ENCODE data around the gene TXNDC17.
"Not testable (repeated sequence)": the region's sequence is repeated elsewhere in the genome, so short reads cannot be mapped to it uniquely, and the experiment has no call there.

TXNDC17 gene

DNA sequence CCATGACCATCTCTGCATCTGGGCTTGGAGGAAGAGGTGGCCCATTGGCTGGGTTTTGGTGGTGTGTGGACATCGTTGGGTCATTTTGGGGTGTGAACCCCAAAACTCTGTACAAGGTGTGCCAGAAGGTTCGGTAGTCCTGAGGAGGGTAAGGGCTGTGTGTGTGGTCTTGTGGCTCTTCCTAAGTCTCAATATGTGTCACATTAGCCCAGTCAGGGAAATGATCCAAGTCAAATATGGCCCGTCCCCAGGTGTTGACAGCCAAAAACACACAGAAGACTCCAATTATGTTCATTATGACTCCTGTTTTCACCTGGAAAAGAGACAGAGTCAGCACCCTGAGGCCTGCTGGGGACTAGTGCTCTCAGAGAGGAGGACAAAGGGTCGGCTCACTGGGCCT is 45.2 kb downstream of the TXNDC17 start:
- Histone ChIP-seq H3K4me1 (ENCODE audit: control extremely low read depth in 1 of 4, control insufficient read depth in 4 of 4, insufficient read depth in 4 of 4, low read length in 3 of 4) (no peaks in the 10 kb centered on the region), H3K36me3 (ENCODE audit: control insufficient read depth in 4 of 4, insufficient read depth in 4 of 4, low read length in 3 of 4) (no peaks in the 10 kb centered on the region), H3K27ac (ENCODE audit: insufficient read depth in 1 of 2, low read depth in 1 of 2, low read length in 2 of 2, poor library complexity in 1 of 2, severe bottlenecking in 2 of 2) (no peak overlapping the region), H3K4me3 (ENCODE audit: control insufficient read depth in 1 of 7, extremely low read depth in 1 of 7, insufficient read depth in 4 of 7, low read depth in 2 of 7, low read length in 6 of 7) (no peak overlapping the region), H3K27me3 (replicated peaks in 2 of 5; ENCODE audit: control insufficient read depth in 4 of 5, insufficient read depth in 5 of 5, low read length in 4 of 5) (peaks cover 0 to 26% (median 8%) of the 10 kb centered on the region in 5 experiments), H3K9me3 (ENCODE audit: control extremely low read depth in 1 of 5, control insufficient read depth in 4 of 5, insufficient read depth in 2 of 5, low read depth in 1 of 5, low read length in 4 of 5) (no peaks in the 10 kb centered on the region)
- ChIA-PET CTCF (no interaction called here), POLR2A (no interaction called here)
- DNase-seq = no peak
- WGBS (ENCODE audit: insufficient coverage) = 100% methylated on average over 4 of the region's 4 CpGs

DNA sequence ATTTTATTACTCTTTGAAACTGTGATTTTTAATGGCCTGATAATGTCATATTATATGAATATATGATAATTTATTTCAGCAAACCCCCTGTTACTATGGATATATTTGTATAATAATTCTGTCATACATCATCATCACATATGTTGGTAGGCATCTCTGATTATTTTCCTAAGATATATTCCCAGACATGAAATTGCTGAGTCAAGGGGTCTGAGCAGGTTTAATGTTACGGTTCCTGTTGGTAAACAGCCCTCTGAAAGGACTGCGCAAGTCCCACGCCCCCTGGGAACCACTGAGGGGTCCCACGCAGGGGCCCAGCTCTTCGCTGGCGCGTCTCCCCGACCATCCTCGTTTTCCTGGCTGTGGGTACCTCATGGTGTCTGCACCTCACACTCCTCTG is 48.1 kb downstream of the TXNDC17 start:
- POLR2A ChIA-PET = interaction anchor here (0.6 kb wide), 1 partner anchor 98 kb away, joined by 5 read pairs; no protein-coding TSS in a partner anchor
- H3K27me3 ChIP-seq (replicated peaks in 2 of 5; ENCODE audit: control insufficient read depth in 4 of 5, insufficient read depth in 5 of 5, low read length in 4 of 5) = peaks cover 0 to 13% (median 10%) of the 10 kb centered on the region in 5 experiments

DNA sequence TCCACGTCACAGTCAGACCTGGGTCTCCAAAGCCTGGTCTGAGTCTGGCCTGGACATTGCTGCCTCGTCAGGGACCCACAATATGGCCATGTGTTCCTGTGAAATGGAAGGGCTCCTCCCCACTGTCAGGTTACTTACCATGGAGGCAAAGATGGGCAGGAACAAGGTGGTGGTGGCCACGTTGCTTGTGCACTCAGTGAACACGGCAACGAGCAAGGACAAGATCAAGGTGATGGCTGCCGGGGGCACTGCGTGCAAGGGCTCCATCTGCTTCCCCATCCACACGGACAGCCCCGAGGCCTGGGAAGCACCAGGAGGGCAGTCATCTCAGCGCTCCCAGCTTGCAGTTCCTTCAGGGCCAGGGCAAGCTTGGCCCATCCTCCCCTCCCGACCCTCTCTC is 49.8 kb downstream of the TXNDC17 start:
- WGBS (ENCODE audit: insufficient coverage) = 91% methylated on average over 10 of the region's 11 CpGs
- ChIA-PET POLR2A (no interaction called here), CTCF (no interaction called here)
- peaks cover 0 to 15% (median 7%) of the 10 kb centered on the region in 5 experiments for H3K27me3 ChIP-seq (replicated peaks in 2 of 5; ENCODE audit: control insufficient read depth in 4 of 5, insufficient read depth in 5 of 5, low read length in 4 of 5)
- H3K9me3 ChIP-seq (ENCODE audit: control extremely low read depth in 1 of 5, control insufficient read depth in 4 of 5, insufficient read depth in 2 of 5, low read depth in 1 of 5, low read length in 4 of 5) = no peaks in the 10 kb centered on the region
- no peak overlapping the region for H3K4me3 ChIP-seq (ENCODE audit: control insufficient read depth in 1 of 7, extremely low read depth in 1 of 7, insufficient read depth in 4 of 7, low read depth in 2 of 7, low read length in 6 of 7)
- no peaks in the 10 kb centered on the region for H3K36me3 ChIP-seq (ENCODE audit: control insufficient read depth in 4 of 4, insufficient read depth in 4 of 4, low read length in 3 of 4)
- no peak for DNase-seq
- H3K4me1 ChIP-seq (ENCODE audit: control extremely low read depth in 1 of 4, control insufficient read depth in 4 of 4, insufficient read depth in 4 of 4, low read length in 3 of 4) = no peaks in the 10 kb centered on the region
- H3K27ac ChIP-seq (ENCODE audit: insufficient read depth in 1 of 2, low read depth in 1 of 2, low read length in 2 of 2, poor library complexity in 1 of 2, severe bottlenecking in 2 of 2) = no peak overlapping the region

More for the DNA sequence above, 48.1 kb downstream of the TXNDC17 start:
- Histone ChIP-seq H3K4me1 (ENCODE audit: control extremely low read depth in 1 of 4, control insufficient read depth in 4 of 4, insufficient read depth in 4 of 4, low read length in 3 of 4) (no peaks in the 10 kb centered on the region), H3K4me3 (ENCODE audit: control insufficient read depth in 1 of 7, extremely low read depth in 1 of 7, insufficient read depth in 4 of 7, low read depth in 2 of 7, low read length in 6 of 7) (no peak overlapping the region), H3K9me3 (ENCODE audit: control extremely low read depth in 1 of 5, control insufficient read depth in 4 of 5, insufficient read depth in 2 of 5, low read depth in 1 of 5, low read length in 4 of 5) (no peaks in the 10 kb centered on the region), H3K27ac (ENCODE audit: insufficient read depth in 1 of 2, low read depth in 1 of 2, low read length in 2 of 2, poor library complexity in 1 of 2, severe bottlenecking in 2 of 2) (no peak overlapping the region), H3K36me3 (ENCODE audit: control insufficient read depth in 4 of 4, insufficient read depth in 4 of 4, low read length in 3 of 4) (no peaks in the 10 kb centered on the region)
- no peak for DNase-seq
- WGBS (ENCODE audit: insufficient coverage) = 100% methylated on average over 3 of the region's 9 CpGs
- CTCF ChIA-PET = no interaction called here

DNA sequence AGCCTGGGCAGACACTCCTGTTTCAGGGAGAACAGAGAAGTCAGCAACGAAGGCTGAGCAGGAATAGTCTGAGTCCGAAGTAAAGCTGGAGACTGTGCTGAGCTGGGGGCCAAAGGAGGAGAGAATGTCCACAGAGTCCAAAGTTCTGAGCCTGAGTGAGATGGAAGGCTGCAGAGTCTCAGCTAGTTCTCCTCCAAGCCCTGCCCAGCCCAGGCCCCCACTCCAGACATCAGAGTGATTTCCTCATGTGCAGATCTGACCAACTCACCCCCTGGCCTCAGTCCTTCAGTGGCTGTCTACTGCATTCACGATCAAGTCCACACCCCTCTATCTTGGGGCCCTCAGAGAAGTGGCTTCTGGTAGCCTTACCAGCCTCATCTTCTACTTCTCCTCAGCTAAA is 50.7 kb downstream of the TXNDC17 start:
- peaks cover 0 to 16% (median 5%) of the 10 kb centered on the region in 5 experiments for H3K27me3 ChIP-seq (replicated peaks in 2 of 5; ENCODE audit: control insufficient read depth in 4 of 5, insufficient read depth in 5 of 5, low read length in 4 of 5)
- WGBS (ENCODE audit: insufficient coverage) = 81% methylated on average over 3 of the region's 3 CpGs
- H3K9me3 ChIP-seq (ENCODE audit: control extremely low read depth in 1 of 5, control insufficient read depth in 4 of 5, insufficient read depth in 2 of 5, low read depth in 1 of 5, low read length in 4 of 5) = no peaks in the 10 kb centered on the region
- ChIA-PET POLR2A (interaction anchor here (0.6 kb wide), 1 partner anchor 37 kb away, joined by 3 read pairs; no protein-coding TSS in a partner anchor), CTCF (interaction anchor here (0.6 kb wide), 1 partner anchor 371 kb away, joined by 6 read pairs; no protein-coding TSS in a partner anchor)
- no peak overlapping the region for H3K27ac ChIP-seq (ENCODE audit: insufficient read depth in 1 of 2, low read depth in 1 of 2, low read length in 2 of 2, poor library complexity in 1 of 2, severe bottlenecking in 2 of 2)
- no peak overlapping the region for H3K4me3 ChIP-seq (ENCODE audit: control insufficient read depth in 1 of 7, extremely low read depth in 1 of 7, insufficient read depth in 4 of 7, low read depth in 2 of 7, low read length in 6 of 7)
- no peak for DNase-seq
- H3K36me3 ChIP-seq (ENCODE audit: control insufficient read depth in 4 of 4, insufficient read depth in 4 of 4, low read length in 3 of 4) = no peaks in the 10 kb centered on the region
- no peaks in the 10 kb centered on the region for H3K4me1 ChIP-seq (ENCODE audit: control extremely low read depth in 1 of 4, control insufficient read depth in 4 of 4, insufficient read depth in 4 of 4, low read length in 3 of 4)

DNA sequence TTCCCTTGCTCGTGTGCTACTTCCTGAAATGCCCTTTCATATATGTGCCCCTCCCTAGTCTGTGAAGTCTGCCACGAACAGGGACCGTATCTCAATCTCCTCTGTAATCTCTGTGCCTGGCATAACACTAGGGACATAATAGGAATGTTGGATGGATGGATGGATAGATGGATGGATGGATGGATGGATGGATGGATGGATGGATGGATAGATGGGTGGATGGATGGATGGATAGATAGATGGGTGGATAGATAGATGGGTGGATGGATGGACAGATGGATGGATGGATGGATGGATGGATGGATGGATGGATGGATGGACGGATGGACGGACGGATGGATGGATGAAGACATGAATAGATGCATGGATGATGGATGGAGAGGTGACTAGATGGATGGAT is 51.1 kb downstream of the TXNDC17 start:
- H3K9me3 ChIP-seq (ENCODE audit: control extremely low read depth in 1 of 5, control insufficient read depth in 4 of 5, insufficient read depth in 2 of 5, low read depth in 1 of 5, low read length in 4 of 5); H3K4me1 ChIP-seq (ENCODE audit: control extremely low read depth in 1 of 4, control insufficient read depth in 4 of 4, insufficient read depth in 4 of 4, low read length in 3 of 4); H3K4me3 ChIP-seq (ENCODE audit: control insufficient read depth in 1 of 7, extremely low read depth in 1 of 7, insufficient read depth in 4 of 7, low read depth in 2 of 7, low read length in 6 of 7); H3K27ac ChIP-seq (ENCODE audit: insufficient read depth in 1 of 2, low read depth in 1 of 2, low read length in 2 of 2, poor library complexity in 1 of 2, severe bottlenecking in 2 of 2); H3K36me3 ChIP-seq (ENCODE audit: control insufficient read depth in 4 of 4, insufficient read depth in 4 of 4, low read length in 3 of 4); POLR2A ChIA-PET; DNase-seq: not testable (repeated sequence)
- 76% methylated on average over 6 of the region's 6 CpGs for WGBS (ENCODE audit: insufficient coverage)
- H3K27me3 ChIP-seq (replicated peaks in 2 of 5; ENCODE audit: control insufficient read depth in 4 of 5, insufficient read depth in 5 of 5, low read length in 4 of 5) = peaks cover 0 to 14% (median 6%) of the 10 kb centered on the region in 5 experiments
- CTCF ChIA-PET = interaction anchor here (0.6 kb wide), 1 partner anchor 370 kb away, joined by 6 read pairs; no protein-coding TSS in a partner anchor

All from common myeloid progenitor, CD34-positive (primary cell).